ENCODE measurements around the gene TMEM131. TPM values are rescaled to one million over a fixed set of nuclear protein-coding genes. Genes with fewer than 3 reads are reported as not detected.
A peak's percentile ranks its signal among the peaks of the same experiment; 100 is the strongest.

The TMEM131 gene
- total RNA-seq, 4 donors from 2014 or later, result 78.4 to 86.4 (median 80.5) TPM

DNA sequence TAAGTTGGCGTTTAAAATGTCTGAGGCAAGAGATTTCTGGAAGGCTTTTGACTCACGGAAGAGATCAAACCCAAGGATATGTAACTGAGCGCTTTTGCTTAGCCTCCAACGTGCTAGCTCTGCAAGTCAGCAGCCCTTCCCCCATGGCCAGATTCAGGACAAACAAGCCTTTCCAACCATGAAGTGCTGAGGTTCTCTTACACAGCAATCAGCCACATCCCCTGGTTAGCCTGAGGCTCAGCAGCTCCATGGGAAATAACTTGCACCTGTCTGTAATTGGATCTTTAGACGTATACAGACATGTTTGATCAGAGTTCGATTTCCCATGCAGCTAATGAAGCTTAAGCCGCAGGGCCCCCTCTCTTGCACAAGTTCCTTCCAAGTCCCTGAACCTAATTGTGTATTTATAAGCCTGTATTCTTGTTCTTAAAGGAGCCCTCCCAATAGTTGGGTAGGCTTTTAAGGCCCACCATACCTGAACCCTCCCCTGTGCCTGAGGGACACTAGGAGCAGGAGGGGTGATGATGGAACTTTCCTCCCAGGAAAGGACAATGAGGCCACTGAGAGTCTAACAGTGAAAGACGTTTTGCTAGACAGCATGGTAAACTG lies 2.1 kb upstream of the TMEM131 start:
- Histone ChIP-seq H3K27ac (no peak overlapping the region), H3K9me3 (no peaks in the 10 kb centered on the region), H3K4me3 (no peak overlapping the region), H3K27me3 (no peaks in the 10 kb centered on the region), H3K36me3 (no peaks in the 10 kb centered on the region), H3K4me1 (peaks cover 5 to 22% (median 20%) of the 10 kb centered on the region in 4 donors)
- intact Hi-C loops (cut with DNase I; ENCODE audit: low total_unique reads), result no loop called here
- in situ Hi-C loops (cut with MboI; ENCODE audit: low pct_ligation_motif_present in 1 of 4, low pct_unique_long_range_greater_than_20kb in 1 of 4, low sequenced_read_pairs in 3 of 4), result no loop called here
- no peak for DNase-seq
- 80 to 86% methylated on average over 6 to 8 of the region's 8 CpGs for WGBS, 2 donors (ENCODE audit: low coverage in 1 of 2)
- TF ChIP-seq, protein P1, sequence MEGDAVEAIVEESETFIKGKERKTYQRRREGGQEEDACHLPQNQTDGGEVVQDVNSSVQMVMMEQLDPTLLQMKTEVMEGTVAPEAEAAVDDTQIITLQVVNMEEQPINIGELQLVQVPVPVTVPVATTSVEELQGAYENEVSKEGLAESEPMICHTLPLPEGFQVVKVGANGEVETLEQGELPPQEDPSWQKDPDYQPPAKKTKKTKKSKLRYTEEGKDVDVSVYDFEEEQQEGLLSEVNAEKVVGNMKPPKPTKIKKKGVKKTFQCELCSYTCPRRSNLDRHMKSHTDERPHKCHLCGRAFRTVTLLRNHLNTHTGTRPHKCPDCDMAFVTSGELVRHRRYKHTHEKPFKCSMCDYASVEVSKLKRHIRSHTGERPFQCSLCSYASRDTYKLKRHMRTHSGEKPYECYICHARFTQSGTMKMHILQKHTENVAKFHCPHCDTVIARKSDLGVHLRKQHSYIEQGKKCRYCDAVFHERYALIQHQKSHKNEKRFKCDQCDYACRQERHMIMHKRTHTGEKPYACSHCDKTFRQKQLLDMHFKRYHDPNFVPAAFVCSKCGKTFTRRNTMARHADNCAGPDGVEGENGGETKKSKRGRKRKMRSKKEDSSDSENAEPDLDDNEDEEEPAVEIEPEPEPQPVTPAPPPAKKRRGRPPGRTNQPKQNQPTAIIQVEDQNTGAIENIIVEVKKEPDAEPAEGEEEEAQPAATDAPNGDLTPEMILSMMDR (IDR thresholded peaks at IDR 0.05), result no peak
- TF ChIP-seq POLR2A (IDR thresholded peaks at IDR 0.05) (no peak), EP300 (IDR thresholded peaks at IDR 0.05; ENCODE audit: low read depth) (no peak), POLR2AphosphoS5 (IDR thresholded peaks at IDR 0.05) (no peak)

DNA sequence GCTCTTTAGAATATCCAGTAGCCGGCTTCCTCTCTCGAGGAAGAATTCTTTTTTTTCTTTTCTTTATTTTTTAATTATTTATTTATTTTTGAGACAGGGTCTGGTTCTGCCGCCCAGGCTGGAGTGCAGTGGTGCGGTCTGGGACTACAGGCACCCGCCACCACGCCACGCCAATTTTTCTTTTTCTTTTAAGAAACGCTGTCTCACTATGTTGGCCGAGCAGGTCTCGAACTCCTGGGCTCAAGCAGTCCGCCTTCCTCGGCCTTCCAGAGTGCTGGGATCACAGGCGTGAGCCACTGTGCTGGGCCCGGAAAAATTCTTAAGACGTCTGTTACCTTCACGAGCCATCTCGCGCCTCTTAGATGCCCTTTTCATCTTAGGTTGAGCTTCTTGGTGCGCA lies 931 bp upstream of the TMEM131 start:
- Histone ChIP-seq H3K9me3 (no peaks in the 10 kb centered on the region), H3K4me3 (peak overlapping the region; percentile 76 to 92 (median 84)), H3K36me3 (no peaks in the 10 kb centered on the region), H3K4me1 (peaks cover 5 to 33% (median 23%) of the 10 kb centered on the region in 4 donors), H3K27me3 (no peaks in the 10 kb centered on the region), H3K27ac (peak overlapping the region; percentile 93 to 99 (median 96))
- no peak for TF ChIP-seq EP300 (IDR thresholded peaks at IDR 0.05; ENCODE audit: low read depth)
- TF ChIP-seq POLR2AphosphoS5 (IDR thresholded peaks at IDR 0.05), result no peak
- TF ChIP-seq, protein P1 (IDR thresholded peaks at IDR 0.05), result no peak
- TF ChIP-seq POLR2A (IDR thresholded peaks at IDR 0.05), result no peak
- DNase-seq, result no peak
- in situ Hi-C loops (cut with MboI; ENCODE audit: low pct_ligation_motif_present in 1 of 4, low pct_unique_long_range_greater_than_20kb in 1 of 4, low sequenced_read_pairs in 3 of 4), result no loop called here
- 82 to 91% methylated on average over 7 to 19 of the region's 19 CpGs for WGBS, 2 donors (ENCODE audit: low coverage in 1 of 2)
- intact Hi-C loops (cut with DNase I; ENCODE audit: low total_unique reads), result no loop called here

DNA sequence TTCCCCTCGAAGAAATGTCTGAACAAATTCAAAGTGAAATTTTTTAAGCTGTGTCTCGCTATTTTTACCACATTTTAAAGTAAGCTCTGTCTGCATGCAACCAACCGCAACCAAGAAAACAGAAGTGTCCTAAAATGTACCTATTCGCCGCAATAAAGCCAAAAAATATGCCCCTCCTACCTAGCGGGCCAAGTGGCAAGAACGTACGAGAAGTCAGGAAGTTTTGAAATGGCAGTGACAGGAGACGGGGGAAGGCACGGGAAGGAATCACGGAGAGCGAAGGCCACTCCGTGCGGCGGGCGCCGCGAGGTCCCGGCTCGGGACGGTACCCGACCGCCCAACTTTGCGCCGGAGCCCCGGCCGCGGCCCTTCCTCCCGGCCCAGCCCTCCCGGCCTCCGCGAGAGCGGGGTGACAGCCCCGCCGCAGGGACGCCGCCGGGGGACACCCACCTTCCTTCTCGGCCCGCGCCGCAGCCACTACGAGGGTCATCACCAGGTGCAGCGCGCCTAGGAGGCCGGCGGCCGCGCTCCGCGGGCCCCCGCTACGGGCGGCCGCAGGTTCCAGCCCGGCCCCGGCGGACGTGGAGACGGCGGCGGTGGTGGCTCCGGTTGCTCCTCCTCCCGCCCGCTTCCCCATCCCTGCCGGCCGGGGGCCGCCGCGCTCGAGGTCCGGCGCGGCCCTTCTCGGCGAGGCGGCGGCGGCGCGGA lies 568 bp downstream of the TMEM131 start:
- in situ Hi-C loops (cut with MboI; ENCODE audit: low pct_ligation_motif_present in 1 of 4, low pct_unique_long_range_greater_than_20kb in 1 of 4, low sequenced_read_pairs in 3 of 4) (no loop called here), intact Hi-C loops (cut with DNase I; ENCODE audit: low total_unique reads) (no loop called here)
- Histone ChIP-seq H3K9me3 (no peaks in the 10 kb centered on the region), H3K27me3 (no peaks in the 10 kb centered on the region), H3K4me1 (peaks cover 5 to 48% (median 31%) of the 10 kb centered on the region in 4 donors), H3K36me3 (no peaks in the 10 kb centered on the region), H3K4me3 (peak overlapping the region; percentile 76 to 92 (median 84)), H3K27ac (peak overlapping the region; percentile 93 to 99 (median 96))
- 0 to 1% methylated on average over 3 to 52 of the region's 81 CpGs for WGBS, 2 donors (ENCODE audit: low coverage in 1 of 2)
- no peak for TF ChIP-seq EP300 (IDR thresholded peaks at IDR 0.05; ENCODE audit: low read depth)
- TF ChIP-seq, protein P1 (IDR thresholded peaks at IDR 0.05), result no peak
- TF ChIP-seq POLR2AphosphoS5 (IDR thresholded peaks at IDR 0.05), result peak; percentile 23 to 62 (median 42)
- TF ChIP-seq POLR2A (IDR thresholded peaks at IDR 0.05), result peak; percentile 2
- peak; percentile 56 for DNase-seq

DNA sequence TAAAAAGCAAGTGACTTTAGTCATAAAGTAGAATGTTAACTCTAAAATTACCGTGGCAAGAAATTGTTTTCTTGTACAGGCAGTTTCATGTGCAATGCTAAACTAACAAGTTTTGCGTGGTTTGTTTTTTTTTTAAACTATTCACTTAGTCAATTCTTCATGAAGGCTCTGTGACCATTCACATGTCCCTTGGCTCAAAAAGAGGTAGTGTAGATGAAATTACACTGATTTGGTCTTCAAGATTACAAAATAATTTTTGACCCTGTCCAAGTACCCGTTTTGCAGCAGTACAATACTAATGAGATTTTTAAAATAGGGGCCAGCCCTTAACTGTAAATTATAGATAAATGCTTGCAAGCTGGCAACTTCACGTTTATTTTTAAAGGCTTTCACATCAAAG lies 1.3 kb downstream of the TMEM131 start:
- in situ Hi-C loops (cut with MboI; ENCODE audit: low pct_ligation_motif_present in 1 of 4, low pct_unique_long_range_greater_than_20kb in 1 of 4, low sequenced_read_pairs in 3 of 4), result no loop called here
- Histone ChIP-seq H3K27ac (peak overlapping the region; percentile 93 to 99 (median 96)), H3K4me1 (peaks cover 5 to 55% (median 31%) of the 10 kb centered on the region in 4 donors), H3K4me3 (peak overlapping the region; percentile 76 to 92 (median 84)), H3K27me3 (no peaks in the 10 kb centered on the region), H3K36me3 (no peaks in the 10 kb centered on the region), H3K9me3 (no peaks in the 10 kb centered on the region)
- DNase-seq, result no peak
- 3 to 5% methylated on average over 4 of the region's 4 CpGs for WGBS, 2 donors (ENCODE audit: low coverage in 1 of 2)
- TF ChIP-seq POLR2A (IDR thresholded peaks at IDR 0.05) (no peak), EP300 (IDR thresholded peaks at IDR 0.05; ENCODE audit: low read depth) (no peak), POLR2AphosphoS5 (IDR thresholded peaks at IDR 0.05) (no peak)
- TF ChIP-seq, protein P1 (IDR thresholded peaks at IDR 0.05), result no peak
- intact Hi-C loops (cut with DNase I; ENCODE audit: low total_unique reads), result no loop called here

Data from transverse colon (tissue), 4 donors.